Keratinocyte (primary cell): ENCODE results near the gene MMP28.

Experiments used
- CTCF ChIP-seq, 3 experiments: IDR thresholded peaks in 1 of 3; conservative IDR thresholded peaks in 1 of 3; optimal IDR thresholded peaks in 1 of 3; 2 replicates in 2 of 3; 3 replicates in 1 of 3; pipeline versions ENCODE3 to v1.5.1; 2011; ENCODE audit warnings: low read length in 3 of 3, mild to moderate bottlenecking in 3 of 3, moderate library complexity in 2 of 3, control low read depth in 1 of 3, inconsistent platforms in 1 of 3; ENCODE audit not compliant: insufficient read depth in 2 of 3; ENCODE audit errors: extremely low read depth in 1 of 3
- EZH2 ChIP-seq: IDR thresholded peaks from one replicate; pipeline ENCODE4 v1.6.1; 2012; ENCODE audit warnings: inconsistent platforms, mild to moderate bottlenecking, low read length, moderate library complexity

GRCh38 chr17:35807371-35808144 is 12.1 kb upstream of the MMP28 start:
- no peak for TF ChIP-seq CTCF (optimal IDR thresholded peaks at IDR 0.05 in 1 of 3, IDR thresholded peaks at IDR 0.05 in 1 of 3, conservative IDR thresholded peaks at IDR 0.05 in 1 of 3; ENCODE audit: extremely low read depth in 1 of 3, insufficient read depth in 2 of 3, low read length in 3 of 3)
- TF ChIP-seq EZH2 = no peak
